ENCODE results near the gene FRMD8.

- TF ChIP-seq POLR2AphosphoS5 (IDR thresholded peaks at IDR 0.05): no peak
- TF ChIP-seq CTCF (IDR thresholded peaks at IDR 0.05): no peak
- TF ChIP-seq POLR2A (IDR thresholded peaks at IDR 0.05): no peak
Observed at GRCh38 chr11:65432100-65432650, 45.7 kb downstream of the FRMD8 start.
